Measurements from ENCODE around the gene PPFIA2.

DNA sequence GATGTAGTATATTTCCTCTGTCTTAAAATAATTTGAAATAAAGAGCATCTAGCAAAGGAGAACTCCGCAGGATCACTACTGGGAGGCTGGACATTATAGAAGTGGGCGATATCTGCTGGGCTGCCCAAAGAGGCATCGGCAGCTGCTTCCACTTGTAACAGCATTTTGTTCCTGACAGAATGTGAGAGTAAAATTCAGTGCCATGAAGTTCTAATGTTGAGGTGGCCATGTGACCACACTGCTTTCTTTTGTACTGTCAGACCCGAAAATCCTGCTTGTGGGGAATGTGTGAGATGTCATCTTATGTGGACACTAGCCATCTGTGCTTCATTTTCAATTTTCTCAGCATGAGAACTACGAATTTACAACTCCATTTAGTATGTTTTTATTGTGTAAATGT lies 529.4 kb downstream of the PPFIA2 start:
- TF ChIP-seq, protein P1, sequence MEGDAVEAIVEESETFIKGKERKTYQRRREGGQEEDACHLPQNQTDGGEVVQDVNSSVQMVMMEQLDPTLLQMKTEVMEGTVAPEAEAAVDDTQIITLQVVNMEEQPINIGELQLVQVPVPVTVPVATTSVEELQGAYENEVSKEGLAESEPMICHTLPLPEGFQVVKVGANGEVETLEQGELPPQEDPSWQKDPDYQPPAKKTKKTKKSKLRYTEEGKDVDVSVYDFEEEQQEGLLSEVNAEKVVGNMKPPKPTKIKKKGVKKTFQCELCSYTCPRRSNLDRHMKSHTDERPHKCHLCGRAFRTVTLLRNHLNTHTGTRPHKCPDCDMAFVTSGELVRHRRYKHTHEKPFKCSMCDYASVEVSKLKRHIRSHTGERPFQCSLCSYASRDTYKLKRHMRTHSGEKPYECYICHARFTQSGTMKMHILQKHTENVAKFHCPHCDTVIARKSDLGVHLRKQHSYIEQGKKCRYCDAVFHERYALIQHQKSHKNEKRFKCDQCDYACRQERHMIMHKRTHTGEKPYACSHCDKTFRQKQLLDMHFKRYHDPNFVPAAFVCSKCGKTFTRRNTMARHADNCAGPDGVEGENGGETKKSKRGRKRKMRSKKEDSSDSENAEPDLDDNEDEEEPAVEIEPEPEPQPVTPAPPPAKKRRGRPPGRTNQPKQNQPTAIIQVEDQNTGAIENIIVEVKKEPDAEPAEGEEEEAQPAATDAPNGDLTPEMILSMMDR (IDR thresholded peaks at IDR 0.05), result no peak
- no peak for TF ChIP-seq POLR2A (IDR thresholded peaks at IDR 0.05)

All from Peyer's patch (tissue), 4 donors.